BJ (cell line): ENCODE data around the gene DUSP6. TPM values are rescaled to one million over a fixed set of nuclear protein-coding genes. Genes with fewer than 3 reads are reported as not detected.

Experiments
- CTCF ChIA-PET: fragments of 350-600 bp; formaldehyde crosslinking; extraction: SDS; loops from one replicate; lab custom pipeline; 2021; ENCODE audit warnings: antibody characterized with exemption, inconsistent platforms; lab: Yijun Ruan, JAX
- POLR2A ChIA-PET: fragments of 300-600 bp; sonication (Branson Sonifier 250); formaldehyde crosslinking; extraction: SDS; loops from one replicate; lab custom pipeline; 2021; ENCODE audit warnings: antibody characterized with exemption; lab: Charles Lee
- DNase-seq: peaks from one replicate; pipeline ENCODE4 v3.0.0-alpha.2; 2011; ENCODE audit warnings: low read depth
- H3K27me3 ChIP-seq: 2 replicates; pipeline ENCODE4 v1.6.0; 2011; ENCODE audit warnings: low read length; ENCODE audit not compliant: control insufficient read depth, insufficient read depth
- H3K36me3 ChIP-seq: 2 replicates; pipeline ENCODE4 v1.5.1; 2011; ENCODE audit warnings: low read length; ENCODE audit not compliant: control insufficient read depth, insufficient read depth
- H3K4me3 ChIP-seq: 2 replicates; pipeline ENCODE4 v1.5.1; 2011; ENCODE audit warnings: low read depth, mild to moderate bottlenecking, control low read depth, low read length
- polyA plus RNA-seq: library from polyadenylated mRNA; depleted of rRNA; stranded (reverse); fragments of >200 nt; gene quantifications from 2 replicates; pipeline ENCODE4 v1.2.3, GENCODE V29; 2011
- TF ChIP-seq, protein P1 (sequence below): IDR thresholded peaks from 2 replicates; pipeline ENCODE4 v1.5.1; 2011; ENCODE audit warnings: low read depth, mild to moderate bottlenecking, control low read depth, inconsistent platforms, low read length, moderate library complexity; ENCODE audit not compliant: insufficient read depth

Gene DUSP6
- polyA plus RNA-seq, 1 experiment: 26.6 TPM

- TF ChIP-seq, protein P1, sequence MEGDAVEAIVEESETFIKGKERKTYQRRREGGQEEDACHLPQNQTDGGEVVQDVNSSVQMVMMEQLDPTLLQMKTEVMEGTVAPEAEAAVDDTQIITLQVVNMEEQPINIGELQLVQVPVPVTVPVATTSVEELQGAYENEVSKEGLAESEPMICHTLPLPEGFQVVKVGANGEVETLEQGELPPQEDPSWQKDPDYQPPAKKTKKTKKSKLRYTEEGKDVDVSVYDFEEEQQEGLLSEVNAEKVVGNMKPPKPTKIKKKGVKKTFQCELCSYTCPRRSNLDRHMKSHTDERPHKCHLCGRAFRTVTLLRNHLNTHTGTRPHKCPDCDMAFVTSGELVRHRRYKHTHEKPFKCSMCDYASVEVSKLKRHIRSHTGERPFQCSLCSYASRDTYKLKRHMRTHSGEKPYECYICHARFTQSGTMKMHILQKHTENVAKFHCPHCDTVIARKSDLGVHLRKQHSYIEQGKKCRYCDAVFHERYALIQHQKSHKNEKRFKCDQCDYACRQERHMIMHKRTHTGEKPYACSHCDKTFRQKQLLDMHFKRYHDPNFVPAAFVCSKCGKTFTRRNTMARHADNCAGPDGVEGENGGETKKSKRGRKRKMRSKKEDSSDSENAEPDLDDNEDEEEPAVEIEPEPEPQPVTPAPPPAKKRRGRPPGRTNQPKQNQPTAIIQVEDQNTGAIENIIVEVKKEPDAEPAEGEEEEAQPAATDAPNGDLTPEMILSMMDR: no peak
- DNase-seq: no peak
- POLR2A ChIA-PET: no interaction called here
- Histone ChIP-seq H3K27me3 (no peaks in the 10 kb centered on the region; the same call in 1 of the 2 replicates), H3K36me3 (no peaks in the 10 kb centered on the region), H3K4me3 (no peak overlapping the region)
- CTCF ChIA-PET: no interaction called here
Measured at GRCh38 chr12:89376202-89376529, 23.9 kb upstream of the DUSP6 start.

- CTCF ChIA-PET: no interaction called here
- TF ChIP-seq, protein P1: no peak
- Histone ChIP-seq H3K36me3 (no peaks in the 10 kb centered on the region), H3K4me3 (no peak overlapping the region), H3K27me3 (no peaks in the 10 kb centered on the region)
- peak; percentile 56 for DNase-seq
- POLR2A ChIA-PET: no interaction called here
Measured at GRCh38 chr12:89373763-89374572, 21.7 kb upstream of the DUSP6 start.

GRCh38 chr12:89372584-89373370 lies 20.5 kb upstream of the DUSP6 start:
- TF ChIP-seq, protein P1: no peak
- Histone ChIP-seq H3K36me3 (no peaks in the 10 kb centered on the region), H3K27me3 (no peaks in the 10 kb centered on the region), H3K4me3 (no peak overlapping the region)
- CTCF ChIA-PET: interaction anchor here (0.7 kb wide), 1 partner anchor 89 kb away, joined by 3 read pairs; no protein-coding TSS in a partner anchor
- POLR2A ChIA-PET: interaction anchor here (0.6 to 0.7 kb wide), 2 partner anchors 117 to 193 kb away, joined by 3 to 14 read pairs; no protein-coding TSS in a partner anchor
- no peak for DNase-seq

- TF ChIP-seq, protein P1: no peak
- Histone ChIP-seq H3K36me3 (no peaks in the 10 kb centered on the region), H3K27me3 (no peaks in the 10 kb centered on the region), H3K4me3 (no peak overlapping the region)
- CTCF ChIA-PET: interaction anchor here (1.0 to 1.9 kb wide), 2 partner anchors 18 to 91 kb away, joined by 3 to 4 read pairs; partner anchors contain the start of gene DUSP6
- DNase-seq: peak; percentile 51
- POLR2A ChIA-PET: no interaction called here
Measured at GRCh38 chr12:89370850-89371249, 18.5 kb upstream of the DUSP6 start.

DNA sequence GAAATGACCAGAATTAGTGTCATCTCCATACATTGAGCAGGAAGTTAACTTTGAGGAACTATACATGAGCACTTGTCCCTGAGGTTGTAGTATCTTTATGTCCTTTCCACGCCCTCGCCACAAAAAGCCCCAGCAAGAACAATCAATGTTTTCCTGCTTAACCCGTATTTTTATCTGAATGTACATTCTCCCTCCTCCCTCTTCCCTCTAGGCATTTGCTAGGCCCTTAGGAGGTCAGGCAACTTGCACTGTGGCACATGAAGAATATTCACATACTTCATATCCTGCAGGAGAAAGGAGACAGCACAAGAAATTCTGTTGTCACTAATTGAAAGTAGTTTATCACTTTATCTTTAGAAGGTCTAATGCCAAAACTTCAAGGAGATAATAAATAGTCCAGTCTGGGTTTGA lies 18.1 kb upstream of the DUSP6 start:
- Histone ChIP-seq H3K27me3 (no peaks in the 10 kb centered on the region), H3K36me3 (no peaks in the 10 kb centered on the region), H3K4me3 (no peak overlapping the region)
- no peak for DNase-seq
- CTCF ChIA-PET: interaction anchor here (1.9 kb wide), 1 partner anchor 18 kb away, joined by 4 read pairs; the partner anchor contains the start of gene DUSP6
- TF ChIP-seq, protein P1: no peak
- POLR2A ChIA-PET: no interaction called here
